ENCODE measurements around the gene RNF180. TPM values are rescaled to one million over a fixed set of nuclear protein-coding genes. Genes with fewer than 3 reads are reported as not detected.

RNF180 gene
- total RNA-seq, 4 donors from 2014 or later, result 4.9 to 11.9 (median 10.7) TPM

GRCh38 chr5:64199425-64199824 is 33.8 kb downstream of the RNF180 start:
- no peak for TF ChIP-seq CTCF (IDR thresholded peaks at IDR 0.05; ENCODE audit: low read depth)

- TF ChIP-seq CTCF (IDR thresholded peaks at IDR 0.05; ENCODE audit: low read depth), result no peak
These were observed 36.4 kb downstream of the RNF180 start for GRCh38 chr5:64201996-64202395.

- no peak for TF ChIP-seq CTCF (IDR thresholded peaks at IDR 0.05; ENCODE audit: low read depth)
These were observed 41.0 kb downstream of the RNF180 start for GRCh38 chr5:64206653-64207052.

- TF ChIP-seq CTCF (IDR thresholded peaks at IDR 0.05; ENCODE audit: low read depth), result no peak
These were observed 42.3 kb downstream of the RNF180 start for GRCh38 chr5:64207978-64208377.

- no peak for TF ChIP-seq CTCF (IDR thresholded peaks at IDR 0.05; ENCODE audit: low read depth)
These were observed 43.7 kb downstream of the RNF180 start for GRCh38 chr5:64209353-64209752.

DNA sequence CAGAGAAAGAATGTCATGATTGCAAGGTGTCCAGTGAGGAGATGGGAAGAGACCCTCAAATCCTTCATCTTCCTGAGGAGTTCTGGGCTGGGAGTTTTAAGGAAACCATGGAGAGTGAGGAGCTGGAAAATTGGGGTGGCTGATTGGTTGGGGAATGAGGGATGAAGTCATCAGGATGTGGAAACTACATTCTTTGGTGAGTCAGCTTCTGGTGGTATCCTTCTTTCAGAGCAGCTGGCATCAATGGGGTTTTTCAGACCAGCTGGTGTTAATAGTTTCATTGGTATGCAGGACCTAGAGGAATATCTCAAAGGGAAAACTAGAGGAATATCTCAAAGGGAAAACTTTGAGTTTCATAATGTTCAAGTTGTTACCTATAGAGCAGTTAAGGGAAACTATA is 45.2 kb downstream of the RNF180 start:
- TF ChIP-seq CTCF (IDR thresholded peaks at IDR 0.05; ENCODE audit: low read depth), result no peak

DNA sequence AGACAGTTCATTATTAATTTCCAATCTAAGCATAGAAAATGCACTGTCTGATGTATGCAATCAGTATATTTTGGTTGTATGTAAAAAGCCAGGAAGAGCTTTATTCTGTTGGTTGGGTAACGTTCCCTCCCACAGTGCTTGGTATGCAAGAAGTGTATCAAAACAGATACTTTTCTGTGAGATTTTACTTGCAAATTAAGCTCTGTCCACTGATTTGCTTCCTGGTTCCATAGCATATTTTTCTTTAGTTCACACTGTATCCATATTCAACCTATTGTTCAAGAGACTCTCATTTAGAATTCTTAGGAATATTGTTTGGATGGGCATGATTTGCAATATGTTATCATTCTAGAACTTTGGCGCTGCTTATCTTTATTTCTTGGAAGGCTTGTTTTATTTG is 47.4 kb downstream of the RNF180 start:
- no peak for TF ChIP-seq CTCF (IDR thresholded peaks at IDR 0.05; ENCODE audit: low read depth)

All from subcutaneous adipose tissue (tissue), 4 donors.